ENCODE results near the gene FAM118B. TPM values are rescaled to one million over a fixed set of nuclear protein-coding genes. Genes with fewer than 3 reads are reported as not detected.

Gene FAM118B
- 1 to 10 TPM; 2.8 to 7.0 TPM for polyA plus RNA-seq

- 0% methylated on average over 62 of the region's 62 CpGs for WGBS, 2 donors
- no peaks in the 10 kb centered on the region for H3K4me1 ChIP-seq (ENCODE audit: control insufficient read depth in 2 of 2, insufficient read depth in 2 of 2, low read length in 1 of 2)
Measured at GRCh38 chr11:126211236-126212088, at the start of gene FAM118B, which contains the start of gene RPUSD4. FAM118B (plus strand) TSS chr11:126211782; CDS start chr11:126235002, 23,220 bp downstream. RPUSD4 (minus strand) TSS chr11:126211650; CDS start chr11:126211638, 12 bp downstream.

GRCh38 chr11:126162306-126163030 lies 49.1 kb upstream of the FAM118B start:
- no peaks in the 10 kb centered on the region for H3K27me3 ChIP-seq (ENCODE audit: control insufficient read depth in 1 of 2, insufficient read depth in 2 of 2, low read length in 2 of 2)
- no peak overlapping the region for H3K4me3 ChIP-seq (ENCODE audit: low read depth in 1 of 2, low read length in 2 of 2)
- H3K27ac ChIP-seq (ENCODE audit: low read depth in 2 of 2, low read length in 1 of 2) = no peak overlapping the region
- H3K36me3 ChIP-seq (ENCODE audit: control insufficient read depth in 2 of 2, insufficient read depth in 2 of 2, low read length in 1 of 2) = no peaks in the 10 kb centered on the region
- no peaks in the 10 kb centered on the region for H3K9me3 ChIP-seq (ENCODE audit: control insufficient read depth in 2 of 2, insufficient read depth in 1 of 2, low read depth in 1 of 2, low read length in 1 of 2)
- 78 to 79% methylated on average over 14 of the region's 14 CpGs for WGBS, 2 donors
- H3K4me1 ChIP-seq (ENCODE audit: control insufficient read depth in 2 of 2, insufficient read depth in 2 of 2, low read length in 1 of 2) = peaks cover 0 to 7% of the 10 kb centered on the region in 2 donors

More at GRCh38 chr11:126211236-126212088, at the start of gene FAM118B, which contains the start of gene RPUSD4:
- Histone ChIP-seq H3K4me3 (ENCODE audit: low read depth in 1 of 2, low read length in 2 of 2) (peak within 1 kb of the TSS; percentile 82 to 100), H3K27ac (ENCODE audit: low read depth in 2 of 2, low read length in 1 of 2) (peak within 1 kb of the TSS; percentile 55 to 86), H3K27me3 (ENCODE audit: control insufficient read depth in 1 of 2, insufficient read depth in 2 of 2, low read length in 2 of 2) (no peaks in the 10 kb centered on the region), H3K9me3 (ENCODE audit: control insufficient read depth in 2 of 2, insufficient read depth in 1 of 2, low read depth in 1 of 2, low read length in 1 of 2) (no peaks in the 10 kb centered on the region), H3K36me3 (ENCODE audit: control insufficient read depth in 2 of 2, insufficient read depth in 2 of 2, low read length in 1 of 2) (no peaks in the 10 kb centered on the region)

- no peaks in the 10 kb centered on the region for H3K36me3 ChIP-seq (ENCODE audit: control insufficient read depth in 2 of 2, insufficient read depth in 2 of 2, low read length in 1 of 2)
- H3K9me3 ChIP-seq (ENCODE audit: control insufficient read depth in 2 of 2, insufficient read depth in 1 of 2, low read depth in 1 of 2, low read length in 1 of 2) = no peaks in the 10 kb centered on the region
- no peaks in the 10 kb centered on the region for H3K27me3 ChIP-seq (ENCODE audit: control insufficient read depth in 1 of 2, insufficient read depth in 2 of 2, low read length in 2 of 2)
- H3K4me3 ChIP-seq (ENCODE audit: low read depth in 1 of 2, low read length in 2 of 2) = no peak overlapping the region
- peaks cover 0 to 7% of the 10 kb centered on the region in 2 donors for H3K4me1 ChIP-seq (ENCODE audit: control insufficient read depth in 2 of 2, insufficient read depth in 2 of 2, low read length in 1 of 2)
- WGBS, 2 donors = 30 to 40% methylated on average over 22 of the region's 22 CpGs
- H3K27ac ChIP-seq (ENCODE audit: low read depth in 2 of 2, low read length in 1 of 2) = no peak overlapping the region
Measured at GRCh38 chr11:126163074-126163700, 48.4 kb upstream of the FAM118B start.

- Histone ChIP-seq H3K27ac (ENCODE audit: low read depth in 2 of 2, low read length in 1 of 2) (no peak overlapping the region), H3K9me3 (ENCODE audit: control insufficient read depth in 2 of 2, insufficient read depth in 1 of 2, low read depth in 1 of 2, low read length in 1 of 2) (no peaks in the 10 kb centered on the region), H3K4me1 (ENCODE audit: control insufficient read depth in 2 of 2, insufficient read depth in 2 of 2, low read length in 1 of 2) (peaks cover 0 to 7% of the 10 kb centered on the region in 2 donors), H3K4me3 (ENCODE audit: low read depth in 1 of 2, low read length in 2 of 2) (no peak overlapping the region), H3K27me3 (ENCODE audit: control insufficient read depth in 1 of 2, insufficient read depth in 2 of 2, low read length in 2 of 2) (no peaks in the 10 kb centered on the region), H3K36me3 (ENCODE audit: control insufficient read depth in 2 of 2, insufficient read depth in 2 of 2, low read length in 1 of 2) (no peaks in the 10 kb centered on the region)
- WGBS, 2 donors = 75 to 81% methylated on average over 9 of the region's 9 CpGs
Measured at GRCh38 chr11:126163779-126164178, 47.8 kb upstream of the FAM118B start.

- no peaks in the 10 kb centered on the region for H3K27me3 ChIP-seq (ENCODE audit: control insufficient read depth in 1 of 2, insufficient read depth in 2 of 2, low read length in 2 of 2)
- H3K4me1 ChIP-seq (ENCODE audit: control insufficient read depth in 2 of 2, insufficient read depth in 2 of 2, low read length in 1 of 2) = peaks cover 0 to 7% of the 10 kb centered on the region in 2 donors
- no peak overlapping the region for H3K27ac ChIP-seq (ENCODE audit: low read depth in 2 of 2, low read length in 1 of 2)
- no peaks in the 10 kb centered on the region for H3K36me3 ChIP-seq (ENCODE audit: control insufficient read depth in 2 of 2, insufficient read depth in 2 of 2, low read length in 1 of 2)
- 85 to 86% methylated on average over 8 of the region's 8 CpGs for WGBS, 2 donors
- H3K9me3 ChIP-seq (ENCODE audit: control insufficient read depth in 2 of 2, insufficient read depth in 1 of 2, low read depth in 1 of 2, low read length in 1 of 2) = no peaks in the 10 kb centered on the region
- no peak overlapping the region for H3K4me3 ChIP-seq (ENCODE audit: low read depth in 1 of 2, low read length in 2 of 2)
Measured at GRCh38 chr11:126164781-126165180, 46.8 kb upstream of the FAM118B start.

DNA sequence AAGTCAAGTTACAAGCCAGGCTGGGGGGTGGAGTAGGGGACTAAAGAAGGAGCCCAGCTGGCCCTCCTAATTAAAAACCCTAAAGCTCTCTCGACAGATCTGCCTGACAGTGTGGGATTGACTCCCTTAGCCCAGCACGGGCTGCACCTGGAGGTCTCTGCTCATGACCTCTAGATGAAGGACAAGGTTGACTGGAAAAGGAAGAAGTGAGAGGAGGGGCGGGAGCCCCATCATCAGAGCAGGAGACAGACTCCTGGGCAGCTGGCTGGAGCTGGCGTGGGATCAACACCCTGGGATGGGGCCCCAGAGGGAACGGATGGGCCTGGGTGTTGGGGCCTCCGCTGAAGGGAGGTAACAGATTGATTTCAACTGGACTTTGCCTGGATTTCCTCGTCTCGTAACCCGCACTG lies 46.3 kb upstream of the FAM118B start:
- Histone ChIP-seq H3K36me3 (ENCODE audit: control insufficient read depth in 2 of 2, insufficient read depth in 2 of 2, low read length in 1 of 2) (no peaks in the 10 kb centered on the region), H3K4me3 (ENCODE audit: low read depth in 1 of 2, low read length in 2 of 2) (no peak overlapping the region), H3K9me3 (ENCODE audit: control insufficient read depth in 2 of 2, insufficient read depth in 1 of 2, low read depth in 1 of 2, low read length in 1 of 2) (no peaks in the 10 kb centered on the region), H3K27me3 (ENCODE audit: control insufficient read depth in 1 of 2, insufficient read depth in 2 of 2, low read length in 2 of 2) (no peaks in the 10 kb centered on the region), H3K4me1 (ENCODE audit: control insufficient read depth in 2 of 2, insufficient read depth in 2 of 2, low read length in 1 of 2) (peaks cover 0 to 7% of the 10 kb centered on the region in 2 donors), H3K27ac (ENCODE audit: low read depth in 2 of 2, low read length in 1 of 2) (no peak overlapping the region)
- 75 to 82% methylated on average over 9 of the region's 9 CpGs for WGBS, 2 donors

DNA sequence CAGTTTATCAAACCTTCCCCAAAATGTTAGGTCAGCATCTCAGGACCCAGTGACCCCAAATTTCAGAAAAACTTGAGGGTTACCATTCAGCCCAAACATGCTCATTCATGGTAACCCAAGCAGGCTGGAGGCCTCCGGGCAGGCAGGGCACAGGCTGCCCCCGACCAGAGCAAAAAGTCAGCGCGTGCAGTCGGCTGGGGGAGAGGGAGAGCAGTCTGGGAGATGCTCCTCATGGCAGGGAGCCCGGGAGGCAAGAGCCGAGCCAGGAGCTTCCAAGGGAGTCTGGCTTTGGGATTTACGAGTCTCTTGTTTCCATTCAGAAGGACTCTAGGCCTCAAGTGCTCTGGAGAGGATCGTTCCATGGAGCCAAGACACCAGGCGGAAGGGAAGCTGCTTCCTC lies 45.8 kb upstream of the FAM118B start:
- Histone ChIP-seq H3K36me3 (ENCODE audit: control insufficient read depth in 2 of 2, insufficient read depth in 2 of 2, low read length in 1 of 2) (no peaks in the 10 kb centered on the region), H3K4me1 (ENCODE audit: control insufficient read depth in 2 of 2, insufficient read depth in 2 of 2, low read length in 1 of 2) (peaks cover 0 to 7% of the 10 kb centered on the region in 2 donors), H3K4me3 (ENCODE audit: low read depth in 1 of 2, low read length in 2 of 2) (no peak overlapping the region), H3K27me3 (ENCODE audit: control insufficient read depth in 1 of 2, insufficient read depth in 2 of 2, low read length in 2 of 2) (no peaks in the 10 kb centered on the region), H3K27ac (ENCODE audit: low read depth in 2 of 2, low read length in 1 of 2) (no peak overlapping the region), H3K9me3 (ENCODE audit: control insufficient read depth in 2 of 2, insufficient read depth in 1 of 2, low read depth in 1 of 2, low read length in 1 of 2) (no peaks in the 10 kb centered on the region)
- WGBS, 2 donors = 74 to 85% methylated on average over 10 of the region's 10 CpGs

DNA sequence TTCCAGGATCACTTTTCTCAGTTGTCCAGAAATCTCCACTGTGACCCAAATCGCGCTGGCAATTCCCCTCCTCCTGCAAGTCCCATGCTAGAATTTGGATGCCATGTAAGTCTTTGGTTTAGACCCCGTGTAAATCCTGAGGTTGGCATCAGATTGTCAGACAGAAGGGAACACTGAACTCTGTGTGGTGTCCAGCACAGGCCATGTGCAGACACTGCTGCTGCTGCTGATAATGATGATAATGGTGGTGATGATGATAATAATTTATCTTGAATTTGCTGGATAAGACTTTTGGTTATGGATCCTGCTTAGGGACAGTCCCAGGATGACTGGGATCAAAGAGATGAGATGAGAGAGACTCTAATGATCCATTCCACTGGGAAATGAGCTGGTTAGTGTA lies 45.2 kb upstream of the FAM118B start:
- H3K36me3 ChIP-seq (ENCODE audit: control insufficient read depth in 2 of 2, insufficient read depth in 2 of 2, low read length in 1 of 2) = no peaks in the 10 kb centered on the region
- WGBS, 2 donors = 92 to 95% methylated on average over 3 of the region's 3 CpGs

GRCh38 chr11:126167488-126167887 lies 44.1 kb upstream of the FAM118B start:
- WGBS, 2 donors = 49 to 50% methylated on average over 2 of the region's 2 CpGs
- peaks cover 0 to 7% of the 10 kb centered on the region in 2 donors for H3K4me1 ChIP-seq (ENCODE audit: control insufficient read depth in 2 of 2, insufficient read depth in 2 of 2, low read length in 1 of 2)
- H3K27ac ChIP-seq (ENCODE audit: low read depth in 2 of 2, low read length in 1 of 2) = no peak overlapping the region
- no peaks in the 10 kb centered on the region for H3K36me3 ChIP-seq (ENCODE audit: control insufficient read depth in 2 of 2, insufficient read depth in 2 of 2, low read length in 1 of 2)
- H3K27me3 ChIP-seq (ENCODE audit: control insufficient read depth in 1 of 2, insufficient read depth in 2 of 2, low read length in 2 of 2) = no peaks in the 10 kb centered on the region
- H3K4me3 ChIP-seq (ENCODE audit: low read depth in 1 of 2, low read length in 2 of 2) = no peak overlapping the region
- no peaks in the 10 kb centered on the region for H3K9me3 ChIP-seq (ENCODE audit: control insufficient read depth in 2 of 2, insufficient read depth in 1 of 2, low read depth in 1 of 2, low read length in 1 of 2)

More for the DNA sequence above, 45.2 kb upstream of the FAM118B start:
- no peak overlapping the region for H3K27ac ChIP-seq (ENCODE audit: low read depth in 2 of 2, low read length in 1 of 2)
- H3K27me3 ChIP-seq (ENCODE audit: control insufficient read depth in 1 of 2, insufficient read depth in 2 of 2, low read length in 2 of 2) = no peaks in the 10 kb centered on the region
- H3K4me3 ChIP-seq (ENCODE audit: low read depth in 1 of 2, low read length in 2 of 2) = no peak overlapping the region
- H3K4me1 ChIP-seq (ENCODE audit: control insufficient read depth in 2 of 2, insufficient read depth in 2 of 2, low read length in 1 of 2) = peaks cover 0 to 7% of the 10 kb centered on the region in 2 donors
- no peaks in the 10 kb centered on the region for H3K9me3 ChIP-seq (ENCODE audit: control insufficient read depth in 2 of 2, insufficient read depth in 1 of 2, low read depth in 1 of 2, low read length in 1 of 2)

All from esophagus (tissue), 2 donors.